Stimulated activated CD4-positive, alpha-beta T cell treated with anti-CD3 and anti-CD28 coated beads, Interleukin-2, amount 100 ng/mL, for 24 hours (primary cell): Measurements from ENCODE around the gene DSTN.

ENCODE experiments used
- DNase-seq, 2 donors: peaks; one replicate each; pipeline ENCODE4 v3.0.0-alpha.2; 2020

The DSTN gene

DNA sequence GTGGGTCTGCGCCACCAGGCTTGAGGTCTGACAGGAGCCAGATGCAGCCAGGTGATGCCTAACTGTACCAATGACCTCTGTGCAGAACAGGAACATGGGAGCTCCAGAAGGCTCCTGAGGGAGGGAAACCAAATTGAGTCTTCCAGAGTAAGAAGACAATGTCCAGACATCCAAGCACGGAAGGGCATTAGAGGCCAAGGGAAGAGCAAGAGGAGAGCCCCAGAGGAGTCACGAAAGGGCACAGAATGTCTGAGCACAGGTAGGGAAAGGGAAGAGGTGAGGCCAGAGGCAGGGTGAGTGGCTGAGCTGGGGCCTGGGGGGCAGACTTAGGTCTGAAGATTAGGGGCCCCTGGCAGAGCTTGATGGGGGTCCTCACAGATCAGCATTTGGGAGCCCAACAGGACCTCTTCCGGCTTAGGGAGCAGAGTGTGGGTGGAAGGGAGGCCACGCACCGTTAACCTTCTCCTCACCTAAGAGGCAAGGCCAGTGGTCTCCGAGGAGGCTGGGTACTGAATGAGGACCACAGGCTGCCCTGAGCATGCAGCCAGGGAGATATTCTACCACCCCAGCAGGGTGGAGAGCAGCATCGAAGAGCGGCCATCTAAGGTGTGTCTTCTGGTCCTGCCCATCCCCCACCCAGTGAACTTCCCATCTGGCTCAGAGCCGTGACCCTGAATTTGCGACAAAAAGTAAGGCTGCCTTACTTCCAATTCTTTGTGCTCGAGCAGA is 70.4 kb downstream of the DSTN start:
- DNase-seq = no peak

DNA sequence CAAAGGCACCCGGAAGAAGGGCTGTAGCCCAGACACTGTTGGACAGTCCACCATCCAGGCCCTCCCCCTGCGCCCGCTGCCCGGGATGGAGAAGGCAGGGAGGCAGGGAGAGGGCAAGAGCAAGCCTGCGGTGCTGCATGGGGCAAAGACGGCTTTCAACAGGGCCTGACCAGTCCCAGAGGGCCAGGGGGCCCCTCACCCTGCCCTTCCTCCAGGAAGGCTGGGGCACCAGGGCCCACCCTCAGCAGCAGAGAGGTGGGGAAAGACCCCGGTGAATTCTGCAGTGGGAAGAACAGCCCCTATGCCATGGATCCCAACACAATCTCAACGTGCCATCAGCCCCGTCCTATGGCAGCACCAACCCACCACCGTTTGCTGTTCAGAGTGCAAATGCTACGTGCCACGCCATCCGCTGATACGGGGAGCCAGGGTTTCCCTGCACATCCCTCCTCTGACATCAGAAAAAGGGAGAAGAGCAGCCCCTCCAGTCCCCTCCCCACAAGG is 71.1 kb downstream of the DSTN start:
- DNase-seq = no peak

- DNase-seq = no peak
These were observed 71.7 kb downstream of the DSTN start for GRCh38 chr20:17641520-17641964.

- no peak for DNase-seq
These were observed 72.1 kb downstream of the DSTN start for GRCh38 chr20:17641993-17642392.

GRCh38 chr20:17642404-17643269 is 72.8 kb downstream of the DSTN start:
- no peak for DNase-seq

DNA sequence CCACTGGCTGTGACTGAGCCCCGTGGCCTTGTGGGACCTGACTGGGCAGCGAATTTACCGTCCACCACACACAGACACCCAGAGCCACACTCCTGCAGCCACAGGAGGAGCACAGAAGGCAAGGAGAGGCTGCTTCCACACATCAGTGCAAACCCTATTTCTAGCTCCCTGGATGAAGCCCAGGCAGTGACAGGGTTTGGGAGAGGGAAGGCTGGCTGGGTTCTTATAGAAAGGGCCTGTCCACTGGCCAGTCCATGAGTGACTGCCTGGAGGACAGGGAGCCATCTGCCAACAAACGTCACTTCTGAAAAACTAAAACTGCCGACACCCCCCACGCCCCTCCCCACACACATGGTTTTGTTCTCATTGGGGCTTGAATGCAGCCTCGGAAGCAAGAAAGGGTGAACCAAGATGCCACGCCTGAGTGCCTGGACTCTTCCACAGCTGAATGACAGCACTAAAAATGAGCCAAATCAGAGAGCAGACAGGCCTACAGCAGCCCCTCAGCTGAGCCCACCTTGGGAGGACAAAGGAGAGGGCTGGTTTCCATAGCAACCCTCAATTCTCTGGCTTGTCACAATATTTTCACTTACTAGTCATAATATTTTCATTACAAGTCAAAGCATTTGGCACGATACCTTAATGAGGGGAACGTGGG is 73.8 kb downstream of the DSTN start:
- no peak for DNase-seq

- no peak for DNase-seq
These were observed 74.6 kb downstream of the DSTN start for GRCh38 chr20:17644451-17644850.

DNA sequence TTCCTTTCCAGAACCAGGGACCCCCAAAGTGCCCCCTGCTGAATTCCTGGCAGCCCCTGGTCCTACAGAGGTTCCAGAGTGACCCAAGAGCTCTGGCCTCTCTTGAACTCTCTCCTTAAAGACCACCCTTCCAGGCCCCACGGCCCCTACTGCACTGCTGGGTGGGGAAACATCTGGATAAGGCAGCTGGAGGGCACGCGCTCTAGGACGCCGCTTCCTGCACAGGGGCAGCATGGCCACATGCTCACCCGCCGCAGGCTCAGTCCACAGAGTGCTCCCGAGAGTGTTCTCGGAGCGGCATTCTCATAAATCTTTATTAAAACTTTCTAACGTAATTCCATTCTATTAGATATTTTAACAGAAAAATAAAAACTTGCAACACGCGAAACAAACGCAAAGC is 75.1 kb downstream of the DSTN start:
- DNase-seq = no peak

DNA sequence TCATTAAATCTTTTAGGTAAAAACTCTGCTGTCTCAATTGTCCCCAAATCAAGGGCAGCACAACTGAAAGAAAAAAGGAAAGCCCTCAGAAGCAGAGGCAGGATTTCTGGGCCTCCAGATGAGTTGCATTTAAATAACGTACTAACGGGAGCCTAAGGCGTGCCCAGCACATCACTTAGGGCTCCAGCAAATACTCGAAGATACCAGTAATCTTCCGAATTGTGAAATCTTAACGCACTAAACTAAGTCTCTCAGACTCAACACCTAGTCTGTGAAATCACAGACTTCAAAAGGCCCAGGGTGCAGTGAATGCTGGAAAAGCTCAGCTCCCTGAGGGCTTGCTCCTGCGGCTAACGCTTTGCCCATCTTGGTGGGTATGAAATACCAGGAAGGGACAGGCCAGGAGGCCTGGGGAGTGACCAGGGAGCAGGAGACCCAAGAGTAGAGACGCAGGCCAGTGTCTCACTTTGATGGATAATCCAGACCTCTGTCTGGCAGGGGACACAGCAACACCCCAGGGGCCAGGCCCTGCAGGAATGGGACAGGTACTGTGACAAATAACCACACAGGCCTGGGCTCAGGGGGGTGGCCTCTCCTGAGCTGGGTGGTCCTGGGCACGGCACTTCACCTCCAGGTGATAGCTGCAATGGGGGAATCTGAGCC is 75.8 kb downstream of the DSTN start:
- DNase-seq = no peak

- no peak for DNase-seq
These were observed 76.5 kb downstream of the DSTN start for GRCh38 chr20:17646209-17646960.

- DNase-seq = no peak
These were observed 77.1 kb downstream of the DSTN start for GRCh38 chr20:17646961-17647301.

DNA sequence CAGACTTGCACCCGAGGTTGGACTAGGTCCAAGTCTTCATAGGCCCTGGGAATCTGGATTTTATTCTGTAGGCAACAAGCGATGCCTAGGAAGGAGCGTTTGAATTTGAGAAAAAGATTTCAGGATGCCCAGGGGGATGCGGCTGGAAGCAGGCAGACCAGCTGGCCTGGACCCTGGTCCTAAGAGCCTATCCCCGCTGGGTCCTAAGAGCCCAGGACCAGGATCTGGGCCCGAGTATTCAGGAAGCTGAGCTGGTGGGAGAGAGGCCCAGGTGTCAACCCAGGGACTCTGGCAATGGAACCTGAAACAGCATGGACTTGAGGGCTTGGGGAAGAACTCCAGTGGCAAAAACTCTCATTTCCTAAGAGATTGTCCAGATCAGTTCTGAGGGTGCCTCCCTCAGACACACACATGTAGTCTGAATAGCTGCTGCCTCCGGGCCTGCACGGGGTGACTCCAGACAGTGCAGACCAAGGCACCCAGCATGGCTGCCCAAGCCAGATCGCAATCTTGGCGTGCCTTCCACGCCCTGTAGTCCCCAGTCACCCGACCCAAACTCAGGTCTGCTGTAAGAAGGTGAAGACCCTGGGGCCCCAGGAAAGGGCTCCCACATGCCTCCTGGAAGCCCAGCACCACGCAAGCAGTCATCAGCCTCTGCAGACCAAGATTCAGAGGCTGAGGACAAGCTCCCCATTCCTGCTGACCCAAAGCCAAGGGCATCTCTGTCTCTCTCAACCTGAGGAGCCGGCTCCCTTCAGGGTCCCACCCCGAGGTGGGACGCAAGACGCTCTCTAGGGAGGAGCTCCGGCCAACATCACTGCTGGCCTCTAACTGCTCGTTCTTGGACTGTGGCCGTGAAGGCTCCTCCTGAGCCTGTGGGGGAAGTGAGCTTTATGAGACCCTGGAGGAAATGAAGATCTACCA is 77.8 kb downstream of the DSTN start:
- DNase-seq = no peak

- DNase-seq = no peak
These were observed 78.4 kb downstream of the DSTN start for GRCh38 chr20:17648315-17648646.

DNA sequence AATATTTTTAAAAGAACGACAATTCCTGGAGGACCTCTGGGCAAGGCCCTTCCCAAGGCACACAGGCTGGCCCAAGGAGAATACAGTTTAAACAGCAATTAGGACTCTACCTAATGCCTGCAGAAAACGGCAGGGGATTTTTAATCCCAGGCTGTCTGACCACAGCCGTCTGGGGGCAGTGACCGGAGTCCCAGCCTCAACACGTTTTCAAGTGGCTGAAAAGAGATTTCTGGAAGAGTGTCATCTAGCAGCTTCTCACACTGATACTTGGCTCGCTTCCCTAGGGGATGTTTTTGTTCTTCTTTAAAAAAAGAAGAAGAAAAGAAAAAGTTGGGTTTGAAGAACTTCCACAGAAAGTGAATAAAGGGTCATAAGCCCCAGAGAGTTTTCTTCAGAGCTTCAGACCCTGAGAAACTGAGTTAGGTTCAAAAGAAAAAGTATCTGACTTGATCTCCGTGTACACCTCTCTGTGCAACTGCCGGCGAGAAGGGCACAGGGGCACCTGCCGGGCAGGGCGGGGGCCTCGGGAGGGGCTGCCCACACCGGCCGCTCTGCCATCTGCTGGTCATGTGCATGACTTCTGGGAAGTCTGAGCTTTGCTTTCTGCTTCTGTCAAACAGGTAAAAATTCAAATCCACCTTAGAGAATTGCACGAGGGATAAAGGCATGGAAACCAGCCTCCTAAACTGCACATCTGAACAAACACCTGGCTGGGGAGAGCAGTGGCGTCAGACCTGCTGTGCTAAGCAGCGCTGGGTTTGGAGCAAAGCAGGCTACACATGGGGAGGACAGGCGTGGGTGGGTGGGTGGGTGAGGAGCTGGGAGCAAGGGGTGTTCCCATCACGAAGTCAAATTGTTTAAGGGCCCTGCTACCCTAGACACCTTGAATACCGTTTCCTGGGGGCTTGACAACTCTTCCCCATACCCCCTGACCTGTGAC is 79.2 kb downstream of the DSTN start:
- peak; percentile 31 to 40 for DNase-seq

GRCh38 chr20:17650301-17651128 is 80.6 kb downstream of the DSTN start:
- no peak for DNase-seq

GRCh38 chr20:17651129-17651759 is 81.4 kb downstream of the DSTN start:
- no peak for DNase-seq

- DNase-seq = no peak
These were observed 82.0 kb downstream of the DSTN start for GRCh38 chr20:17651760-17652388.

GRCh38 chr20:17652411-17652810 is 82.5 kb downstream of the DSTN start:
- DNase-seq = no peak
